IPS-18a (cell line): Measurements from ENCODE around the gene CSTF3.

Experiments
- H3K27ac ChIP-seq: one replicate; pipeline ENCODE4 v1.5.1; 2013; ENCODE audit warnings: low read length
- H3K27me3 ChIP-seq: one replicate; pipeline ENCODE4 v1.6.1; 2013; ENCODE audit warnings: mild to moderate bottlenecking, low read length; ENCODE audit not compliant: control insufficient read depth, insufficient read depth
- H3K36me3 ChIP-seq: one replicate; pipeline ENCODE4 v1.6.1; 2013; ENCODE audit warnings: low read depth, low read length; ENCODE audit not compliant: control insufficient read depth
- H3K4me1 ChIP-seq: one replicate; pipeline ENCODE4 v1.6.1; 2013; ENCODE audit warnings: low read depth, low read length; ENCODE audit not compliant: control insufficient read depth
- H3K4me3 ChIP-seq: one replicate; pipeline ENCODE4 v1.5.1; 2013; ENCODE audit warnings: low read length
- H3K9ac ChIP-seq: one replicate; pipeline ENCODE4 v1.6.1; 2013; ENCODE audit warnings: mild to moderate bottlenecking, low read length, moderate library complexity
- H3K9me3 ChIP-seq: one replicate; pipeline ENCODE4 v1.6.1; 2013; ENCODE audit warnings: low read depth, low read length; ENCODE audit not compliant: control insufficient read depth

The CSTF3 gene

DNA sequence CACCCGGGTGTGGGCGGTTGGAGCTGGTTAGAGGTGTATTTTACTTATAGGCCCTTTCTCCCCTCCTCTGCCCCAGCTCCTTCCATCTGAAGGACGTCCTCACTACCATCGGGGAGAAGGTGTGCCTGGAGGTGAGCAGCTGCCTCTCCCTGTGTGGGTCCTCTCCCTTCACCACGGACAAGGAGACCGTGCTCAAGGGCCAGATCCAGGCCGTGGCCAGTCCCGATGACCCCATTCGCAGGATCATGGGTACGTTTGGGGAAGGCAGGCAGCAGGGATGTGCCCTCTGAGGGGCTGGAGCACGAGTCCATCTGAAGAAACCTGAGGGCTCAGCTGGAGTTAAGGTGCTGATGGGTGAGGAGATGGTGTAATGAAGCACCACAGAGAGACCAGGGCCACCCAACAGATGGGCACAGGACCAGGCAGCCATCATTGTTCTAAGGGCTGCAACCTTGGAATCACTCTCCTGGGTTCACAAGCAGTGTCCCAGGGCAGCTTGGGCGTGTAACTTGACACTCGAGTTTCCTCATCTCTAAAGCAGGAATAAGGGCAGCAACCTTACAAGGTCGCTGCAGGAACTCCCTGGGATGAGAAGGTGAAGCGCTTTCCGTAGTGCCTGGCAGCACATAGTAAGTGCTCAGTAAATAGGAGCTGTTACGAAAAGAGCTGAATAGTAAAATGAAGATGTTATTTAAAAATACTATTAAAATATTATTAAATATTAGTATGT, 92.5 kb downstream of the CSTF3 start:
- Histone ChIP-seq H3K9ac (no peak overlapping the region), H3K4me3 (no peak overlapping the region), H3K9me3 (no peaks in the 10 kb centered on the region), H3K4me1 (no peaks in the 10 kb centered on the region), H3K27me3 (no peaks in the 10 kb centered on the region), H3K27ac (no peak overlapping the region), H3K36me3 (peaks cover 39% of the 10 kb centered on the region)

DNA sequence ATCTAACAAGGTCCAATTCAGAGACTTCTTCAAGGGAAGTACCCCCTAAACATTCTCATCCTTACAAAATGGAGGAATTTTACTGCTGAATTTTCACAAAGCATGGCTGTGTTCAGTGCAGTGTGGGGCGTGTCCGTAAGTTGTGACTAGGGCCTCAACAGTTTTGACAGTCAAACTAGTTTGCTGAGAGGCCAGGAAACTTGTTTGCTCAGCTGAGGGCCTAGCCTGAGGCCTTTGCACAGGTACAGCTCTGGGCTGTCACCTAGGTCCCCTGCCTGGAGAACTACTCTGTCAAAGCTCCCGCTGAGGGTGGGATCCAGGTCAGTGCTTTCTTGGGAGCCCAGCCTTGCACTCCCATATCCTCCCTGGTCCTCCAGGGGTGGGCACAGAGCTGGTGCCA, 94.0 kb downstream of the CSTF3 start:
- no peak overlapping the region for H3K27ac ChIP-seq
- H3K27me3 ChIP-seq: no peaks in the 10 kb centered on the region
- no peaks in the 10 kb centered on the region for H3K4me1 ChIP-seq
- H3K4me3 ChIP-seq: no peak overlapping the region
- peaks cover 32% of the 10 kb centered on the region for H3K36me3 ChIP-seq
- no peak overlapping the region for H3K9ac ChIP-seq
- no peaks in the 10 kb centered on the region for H3K9me3 ChIP-seq

DNA sequence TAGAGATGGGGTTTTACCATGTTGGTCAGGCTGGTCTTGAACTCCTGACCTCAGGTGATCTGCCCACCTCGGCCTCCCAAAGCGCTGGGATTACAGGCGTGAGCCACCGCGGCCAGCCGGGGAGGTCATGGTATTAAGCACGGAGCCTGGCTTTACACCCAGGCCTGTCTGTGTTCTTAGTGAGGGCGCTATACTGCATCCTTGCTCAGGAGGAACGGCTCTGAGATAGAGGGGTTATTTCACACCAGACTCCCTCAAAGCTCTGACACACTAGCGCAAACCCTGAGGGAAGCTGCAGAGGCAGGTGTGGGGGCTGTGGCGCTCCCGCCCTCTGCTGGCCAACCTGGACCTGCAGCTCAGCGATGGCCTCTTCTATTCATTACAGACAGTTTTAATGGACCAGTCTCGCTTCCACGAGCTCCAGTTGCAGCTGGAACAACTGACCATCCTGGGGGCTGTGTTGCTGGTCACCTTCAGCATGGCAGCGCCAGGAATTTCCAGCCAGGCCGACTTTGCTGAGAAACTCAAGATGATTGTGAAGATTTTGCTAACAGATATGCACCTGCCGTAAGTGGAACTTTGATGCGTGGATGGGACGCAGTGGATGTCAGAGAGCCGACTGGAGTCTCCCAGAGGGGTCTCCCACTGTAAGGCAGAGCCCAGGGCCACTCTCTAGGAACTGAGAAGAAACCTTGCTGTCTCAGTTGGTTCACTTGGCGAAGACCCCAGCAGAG, 95.7 kb downstream of the CSTF3 start:
- Histone ChIP-seq H3K36me3 (peaks cover 30% of the 10 kb centered on the region), H3K4me3 (no peak overlapping the region), H3K9me3 (no peaks in the 10 kb centered on the region), H3K4me1 (no peaks in the 10 kb centered on the region), H3K27me3 (no peaks in the 10 kb centered on the region), H3K27ac (no peak overlapping the region), H3K9ac (no peak overlapping the region)

DNA sequence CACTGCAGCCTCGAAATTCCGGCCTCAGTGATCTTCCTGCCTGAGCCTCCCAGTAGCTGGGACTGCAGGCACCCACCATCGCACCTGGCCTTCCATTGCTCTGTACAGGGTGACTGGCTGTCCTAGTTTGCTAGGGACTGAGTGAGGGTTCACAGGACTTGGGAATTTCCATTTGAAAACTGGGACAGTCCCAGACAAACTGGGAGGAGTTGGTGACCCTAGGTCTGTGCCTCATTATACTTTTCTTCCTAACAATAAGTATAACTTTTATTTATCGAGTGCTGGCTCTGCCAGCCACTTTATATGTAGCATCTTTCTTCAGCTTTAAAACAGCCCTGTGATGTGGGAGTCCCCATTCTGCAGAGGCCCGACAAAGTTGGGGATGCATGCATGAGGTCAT, 96.4 kb downstream of the CSTF3 start:
- no peaks in the 10 kb centered on the region for H3K4me1 ChIP-seq
- H3K9me3 ChIP-seq: no peaks in the 10 kb centered on the region
- no peaks in the 10 kb centered on the region for H3K27me3 ChIP-seq
- H3K4me3 ChIP-seq: no peak overlapping the region
- peaks cover 25% of the 10 kb centered on the region for H3K36me3 ChIP-seq
- H3K9ac ChIP-seq: no peak overlapping the region
- H3K27ac ChIP-seq: no peak overlapping the region

DNA sequence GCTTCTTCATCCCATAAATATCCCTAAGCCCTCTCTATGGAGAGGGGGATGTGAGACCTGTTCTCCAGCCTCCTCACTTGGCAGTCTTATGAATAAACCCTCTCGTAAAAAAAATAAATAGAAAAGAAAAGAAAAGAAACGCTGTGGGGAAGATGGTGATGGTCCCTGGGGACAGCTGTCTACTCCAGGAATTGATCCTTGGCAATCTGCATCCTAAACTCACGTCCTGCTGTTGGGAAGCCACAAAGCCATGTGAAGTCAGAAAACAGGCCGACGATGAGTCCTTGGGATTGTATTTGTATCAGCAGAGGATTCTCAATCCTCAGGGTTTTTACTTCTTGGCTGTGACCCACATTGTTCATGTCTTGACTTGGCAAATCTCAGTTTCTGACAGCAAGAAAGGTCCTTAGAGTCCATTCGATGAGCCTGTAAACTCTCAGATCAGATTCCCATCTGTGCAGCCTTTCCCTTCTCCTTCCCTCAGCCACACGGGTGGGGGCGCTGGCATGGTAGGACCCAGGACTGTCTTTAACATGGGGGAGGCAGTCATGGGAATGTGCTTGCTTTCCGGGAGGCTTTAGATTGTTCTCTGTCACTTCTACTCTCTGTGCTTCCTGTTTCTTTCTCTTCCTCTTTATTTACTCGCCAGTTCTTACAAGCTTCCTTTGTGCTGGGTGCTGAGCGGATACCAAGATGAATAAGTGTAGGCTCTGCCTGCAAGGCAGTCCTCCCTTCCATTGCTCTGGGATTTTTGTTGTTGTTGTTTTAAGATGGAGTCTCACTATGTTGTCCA, 97.1 kb downstream of the CSTF3 start:
- peaks cover 26% of the 10 kb centered on the region for H3K36me3 ChIP-seq

DNA sequence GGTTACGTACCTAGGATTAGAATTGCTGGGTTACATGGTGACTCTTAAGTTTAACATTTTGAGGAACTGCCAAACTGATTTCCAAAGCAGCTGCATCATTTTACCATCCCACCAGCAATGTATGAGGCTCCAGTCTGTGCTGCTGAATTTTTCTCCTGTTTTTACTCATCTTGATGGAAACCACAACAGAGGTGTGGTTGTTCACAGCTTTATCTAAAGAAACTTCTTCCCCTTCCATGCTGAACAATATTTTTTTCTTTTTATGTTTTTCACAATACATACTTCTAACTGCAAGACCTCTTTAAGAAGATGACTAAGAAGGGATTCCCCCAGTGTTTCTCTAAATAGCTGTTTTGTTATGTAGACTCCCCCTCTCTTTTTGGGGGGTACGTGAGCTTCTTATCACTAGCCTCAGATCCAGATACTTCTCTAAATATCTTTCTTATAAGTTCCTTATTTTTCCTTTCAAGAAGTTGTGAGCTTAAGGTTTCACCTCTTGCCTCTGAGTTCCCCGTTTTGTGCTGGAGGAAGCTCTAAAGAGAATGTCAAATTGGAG, 97.9 kb downstream of the CSTF3 start:
- Histone ChIP-seq H3K9ac (no peak overlapping the region), H3K4me3 (no peak overlapping the region), H3K27ac (no peak overlapping the region), H3K36me3 (peaks cover 27% of the 10 kb centered on the region), H3K9me3 (no peaks in the 10 kb centered on the region), H3K4me1 (no peaks in the 10 kb centered on the region), H3K27me3 (no peaks in the 10 kb centered on the region)

More for the DNA sequence above, 97.1 kb downstream of the CSTF3 start:
- Histone ChIP-seq H3K4me1 (no peaks in the 10 kb centered on the region), H3K27ac (no peak overlapping the region), H3K9me3 (no peaks in the 10 kb centered on the region), H3K9ac (no peak overlapping the region), H3K4me3 (no peak overlapping the region), H3K27me3 (no peaks in the 10 kb centered on the region)

DNA sequence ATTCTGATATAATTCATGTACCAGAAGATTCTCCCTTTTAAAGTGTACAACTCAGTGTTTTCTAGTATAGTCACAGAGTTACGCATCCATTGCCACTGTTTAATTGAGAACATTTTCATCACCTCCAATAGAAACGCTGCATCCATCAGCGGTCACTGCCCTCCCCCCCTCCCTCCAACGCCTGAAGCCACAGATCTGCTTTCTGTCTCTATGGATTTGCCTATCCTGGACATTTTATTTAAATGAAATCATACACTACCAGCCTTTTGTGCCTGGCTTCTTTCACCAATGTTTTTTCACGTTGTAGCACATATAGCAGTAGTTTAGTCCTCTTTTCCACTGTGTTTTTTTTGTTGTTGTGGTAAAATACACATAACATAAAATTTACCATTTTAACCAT, 99.1 kb downstream of the CSTF3 start:
- Histone ChIP-seq H3K4me3 (no peak overlapping the region), H3K36me3 (peaks cover 39% of the 10 kb centered on the region), H3K9ac (no peak overlapping the region), H3K9me3 (no peaks in the 10 kb centered on the region), H3K27ac (no peak overlapping the region), H3K4me1 (no peaks in the 10 kb centered on the region), H3K27me3 (no peaks in the 10 kb centered on the region)

DNA sequence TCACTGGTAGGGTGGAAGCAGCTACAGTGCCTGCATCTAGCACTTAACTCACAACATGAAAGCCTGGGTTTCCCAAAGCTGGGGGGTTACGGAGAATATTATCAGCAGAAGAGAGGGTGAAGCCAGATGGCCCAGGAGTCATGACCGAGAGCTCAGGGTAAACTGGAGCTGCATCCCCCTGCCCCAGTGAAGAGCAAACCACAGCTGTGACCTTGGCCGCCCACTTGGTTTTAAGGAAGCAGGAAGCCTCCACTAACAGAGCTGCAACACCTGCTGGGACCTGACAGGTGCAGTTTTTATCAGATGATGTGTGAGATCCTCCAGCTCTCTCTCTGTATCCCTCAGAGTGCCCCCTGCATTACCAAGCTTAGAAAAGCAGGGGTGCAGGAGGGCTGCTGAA, 101.0 kb downstream of the CSTF3 start:
- Histone ChIP-seq H3K36me3 (peaks cover 35% of the 10 kb centered on the region), H3K9me3 (no peaks in the 10 kb centered on the region), H3K4me3 (no peak overlapping the region), H3K27ac (no peak overlapping the region), H3K9ac (no peak overlapping the region), H3K27me3 (no peaks in the 10 kb centered on the region), H3K4me1 (no peaks in the 10 kb centered on the region)

DNA sequence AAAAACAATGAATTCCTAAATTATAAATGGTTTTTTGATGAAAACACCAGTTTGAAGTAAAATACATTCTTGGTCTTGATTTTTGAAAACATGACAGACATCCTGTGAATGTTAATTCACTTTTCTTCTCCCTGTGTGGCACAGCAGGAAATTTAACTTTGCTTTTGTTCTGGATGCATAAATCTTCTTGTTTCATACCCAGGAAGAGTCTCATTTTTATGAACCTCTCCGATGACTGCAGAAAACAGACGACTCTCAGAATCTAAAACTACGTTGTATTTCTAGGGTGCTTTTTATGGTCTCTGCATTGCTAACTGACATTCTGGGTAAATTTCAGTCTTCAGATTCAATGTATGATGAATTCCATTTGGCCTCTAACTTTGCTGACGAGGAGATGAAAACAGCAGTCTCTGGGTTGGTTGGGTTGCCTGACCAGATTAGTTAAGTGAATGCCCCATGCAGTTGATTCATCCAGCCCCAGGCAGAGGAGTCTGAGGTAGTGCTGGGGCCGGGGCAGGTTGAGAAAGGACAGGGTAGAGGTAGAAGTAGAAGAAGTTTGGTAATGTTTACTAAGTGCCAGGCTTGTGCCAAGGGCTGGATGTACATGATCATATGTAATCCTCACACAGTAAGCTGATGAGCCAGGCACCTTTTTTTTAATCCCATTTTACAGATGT, 101.8 kb downstream of the CSTF3 start:
- Histone ChIP-seq H3K9ac (no peak overlapping the region), H3K4me3 (no peak overlapping the region), H3K4me1 (no peaks in the 10 kb centered on the region), H3K27me3 (no peaks in the 10 kb centered on the region), H3K36me3 (peaks cover 35% of the 10 kb centered on the region), H3K27ac (no peak overlapping the region), H3K9me3 (no peaks in the 10 kb centered on the region)

DNA sequence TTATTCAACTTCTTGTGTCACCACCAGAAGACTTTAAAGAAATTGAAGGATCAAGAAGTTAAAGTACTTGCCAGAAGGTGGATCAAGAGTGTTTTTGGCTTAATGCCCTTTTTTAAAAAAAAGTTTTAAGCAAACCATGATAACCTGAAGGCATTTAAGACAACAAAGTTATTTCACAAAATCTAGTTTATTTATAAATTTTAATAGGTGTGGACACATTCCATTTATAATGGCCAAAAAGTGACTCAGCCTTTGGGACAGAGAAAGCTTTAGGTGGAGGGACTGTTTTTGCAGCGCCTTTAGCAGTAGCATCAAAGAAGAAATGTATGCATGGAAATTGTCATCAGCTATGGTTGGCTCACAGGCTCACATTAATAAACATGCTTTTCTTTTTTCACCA, 104.0 kb downstream of the CSTF3 start:
- Histone ChIP-seq H3K4me1 (no peaks in the 10 kb centered on the region), H3K9me3 (no peaks in the 10 kb centered on the region), H3K4me3 (no peak overlapping the region), H3K9ac (no peak overlapping the region), H3K27ac (no peak overlapping the region), H3K27me3 (no peaks in the 10 kb centered on the region), H3K36me3 (peaks cover 29% of the 10 kb centered on the region)

DNA sequence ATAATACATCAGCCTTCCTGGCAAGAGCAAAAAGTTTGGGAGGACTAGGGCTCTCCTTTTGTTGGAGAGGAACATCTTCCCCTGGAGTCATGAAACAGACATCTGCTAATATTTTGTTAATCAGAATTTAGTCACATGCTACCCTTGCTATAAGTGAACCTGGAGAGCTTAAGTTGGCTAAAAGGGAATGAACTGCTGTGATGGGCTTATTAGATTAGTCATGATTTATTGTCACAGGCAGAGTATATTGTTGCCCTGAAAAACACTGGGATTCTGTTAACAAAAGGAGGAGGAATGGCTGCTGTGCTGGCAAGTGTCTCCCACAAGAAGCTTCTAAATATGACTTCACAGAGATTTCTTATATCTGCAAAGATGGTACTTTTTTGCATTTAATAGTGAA, 105.9 kb downstream of the CSTF3 start:
- no peaks in the 10 kb centered on the region for H3K4me1 ChIP-seq
- no peaks in the 10 kb centered on the region for H3K27me3 ChIP-seq
- no peaks in the 10 kb centered on the region for H3K9me3 ChIP-seq
- no peak overlapping the region for H3K9ac ChIP-seq
- peaks cover 25% of the 10 kb centered on the region for H3K36me3 ChIP-seq
- no peak overlapping the region for H3K27ac ChIP-seq
- no peak overlapping the region for H3K4me3 ChIP-seq
